ENCODE data around the gene NFATC2.

The NFATC2 gene

DNA sequence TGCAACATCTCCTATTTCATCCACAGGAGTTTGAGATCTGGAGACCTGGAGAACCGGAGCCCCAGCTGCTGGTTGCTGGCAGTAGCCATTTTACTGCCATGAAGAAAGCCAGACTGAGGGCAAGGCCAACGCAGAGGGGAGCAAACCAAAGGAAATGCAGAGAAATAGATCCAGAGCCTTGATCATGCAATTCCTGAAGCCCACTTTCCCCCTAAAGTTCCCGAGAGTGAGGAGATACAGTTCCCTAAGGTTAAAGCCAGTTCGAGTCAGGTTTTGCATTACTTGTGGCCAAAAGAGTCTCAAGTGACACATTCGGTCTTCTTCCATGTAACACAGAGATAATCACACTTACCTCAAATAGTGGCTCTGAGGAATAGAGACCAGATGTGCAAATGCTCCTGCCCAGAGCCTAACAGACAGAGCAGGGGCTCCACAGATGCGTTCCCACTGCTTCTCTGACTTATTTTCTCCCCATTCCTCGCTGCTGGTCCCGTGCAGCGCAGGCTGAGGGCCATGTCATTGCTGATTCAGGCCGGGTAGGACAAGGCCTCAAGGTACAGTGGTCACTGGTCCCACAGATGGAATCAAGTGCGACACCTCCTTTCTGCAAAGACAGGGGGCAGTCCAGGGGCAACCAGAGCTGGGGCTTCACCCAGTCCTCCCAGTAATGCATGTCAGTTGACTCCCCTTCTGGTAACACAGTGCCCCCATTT, 35.1 kb upstream of the NFATC2 start:
- H3K4me3 ChIP-seq (ENCODE audit: low read depth, low read length): no peak overlapping the region
- no peak for DNase-seq (ENCODE audit: low read depth)
- TF ChIP-seq, protein P1, sequence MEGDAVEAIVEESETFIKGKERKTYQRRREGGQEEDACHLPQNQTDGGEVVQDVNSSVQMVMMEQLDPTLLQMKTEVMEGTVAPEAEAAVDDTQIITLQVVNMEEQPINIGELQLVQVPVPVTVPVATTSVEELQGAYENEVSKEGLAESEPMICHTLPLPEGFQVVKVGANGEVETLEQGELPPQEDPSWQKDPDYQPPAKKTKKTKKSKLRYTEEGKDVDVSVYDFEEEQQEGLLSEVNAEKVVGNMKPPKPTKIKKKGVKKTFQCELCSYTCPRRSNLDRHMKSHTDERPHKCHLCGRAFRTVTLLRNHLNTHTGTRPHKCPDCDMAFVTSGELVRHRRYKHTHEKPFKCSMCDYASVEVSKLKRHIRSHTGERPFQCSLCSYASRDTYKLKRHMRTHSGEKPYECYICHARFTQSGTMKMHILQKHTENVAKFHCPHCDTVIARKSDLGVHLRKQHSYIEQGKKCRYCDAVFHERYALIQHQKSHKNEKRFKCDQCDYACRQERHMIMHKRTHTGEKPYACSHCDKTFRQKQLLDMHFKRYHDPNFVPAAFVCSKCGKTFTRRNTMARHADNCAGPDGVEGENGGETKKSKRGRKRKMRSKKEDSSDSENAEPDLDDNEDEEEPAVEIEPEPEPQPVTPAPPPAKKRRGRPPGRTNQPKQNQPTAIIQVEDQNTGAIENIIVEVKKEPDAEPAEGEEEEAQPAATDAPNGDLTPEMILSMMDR (IDR thresholded peaks at IDR 0.05; ENCODE audit: control insufficient read depth, extremely low read depth, insufficient read depth): no peak

DNA sequence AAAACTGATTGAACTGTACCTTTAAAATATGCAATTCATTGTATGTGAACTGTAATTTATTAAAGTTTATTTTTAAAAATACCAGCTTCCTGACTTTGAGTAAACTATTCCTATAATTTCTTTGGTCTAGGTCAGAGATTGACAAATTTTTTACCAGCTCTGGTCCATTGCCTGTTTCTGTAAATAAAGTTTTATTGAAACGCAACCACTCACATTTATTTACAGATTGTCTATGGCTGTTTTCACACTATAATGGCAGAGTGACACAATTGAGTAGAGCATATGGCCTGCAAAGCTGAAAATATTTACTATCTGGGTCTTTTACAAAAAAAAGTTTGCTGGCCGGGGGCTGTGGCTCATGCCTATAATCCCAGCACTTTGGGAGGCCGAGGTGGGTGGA, 33.0 kb upstream of the NFATC2 start:
- TF ChIP-seq, protein P1 (IDR thresholded peaks at IDR 0.05; ENCODE audit: control insufficient read depth, extremely low read depth, insufficient read depth): no peak
- H3K4me3 ChIP-seq (ENCODE audit: low read depth, low read length): no peak overlapping the region
- DNase-seq (ENCODE audit: low read depth): no peak

DNA sequence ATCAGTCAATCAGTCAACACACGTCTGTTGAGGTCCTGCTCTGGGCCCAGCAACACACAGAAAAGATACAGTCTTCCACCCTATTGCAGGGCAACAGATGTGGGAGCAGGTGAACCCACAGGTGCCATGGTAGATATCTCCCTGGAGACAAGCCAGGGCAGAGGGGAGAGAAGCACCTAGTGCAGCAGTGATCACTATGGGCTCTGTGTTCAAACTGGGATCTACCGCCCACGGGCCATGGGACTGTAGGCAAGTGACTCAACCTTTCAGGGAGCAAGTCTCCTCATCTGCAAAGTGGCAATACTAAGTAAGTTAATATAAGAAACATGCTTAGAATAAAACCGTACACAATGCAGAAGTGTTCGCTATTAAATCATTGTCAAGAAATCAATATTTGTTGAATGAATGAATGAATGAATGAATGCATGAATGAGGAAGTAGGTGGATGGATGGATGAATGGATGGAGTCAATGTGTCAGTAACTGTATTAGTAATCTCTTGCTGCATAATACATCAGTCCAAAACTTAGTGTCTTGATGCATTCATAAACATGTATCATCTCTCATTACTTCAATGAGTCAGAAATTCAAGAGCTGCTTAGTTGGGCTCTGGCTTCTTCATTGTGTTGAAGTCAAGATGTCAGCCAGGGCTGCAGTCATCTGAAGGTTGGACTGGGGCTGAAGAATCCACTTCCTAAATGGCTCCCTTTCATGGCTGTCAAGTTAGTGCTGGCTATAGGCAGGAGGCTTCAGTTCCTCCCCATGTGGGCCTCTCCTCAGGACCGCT, 31.9 kb upstream of the NFATC2 start:
- TF ChIP-seq, protein P1 (IDR thresholded peaks at IDR 0.05; ENCODE audit: control insufficient read depth, extremely low read depth, insufficient read depth): no peak
- no peak for DNase-seq (ENCODE audit: low read depth)
- H3K4me3 ChIP-seq (ENCODE audit: low read depth, low read length): no peak overlapping the region

DNA sequence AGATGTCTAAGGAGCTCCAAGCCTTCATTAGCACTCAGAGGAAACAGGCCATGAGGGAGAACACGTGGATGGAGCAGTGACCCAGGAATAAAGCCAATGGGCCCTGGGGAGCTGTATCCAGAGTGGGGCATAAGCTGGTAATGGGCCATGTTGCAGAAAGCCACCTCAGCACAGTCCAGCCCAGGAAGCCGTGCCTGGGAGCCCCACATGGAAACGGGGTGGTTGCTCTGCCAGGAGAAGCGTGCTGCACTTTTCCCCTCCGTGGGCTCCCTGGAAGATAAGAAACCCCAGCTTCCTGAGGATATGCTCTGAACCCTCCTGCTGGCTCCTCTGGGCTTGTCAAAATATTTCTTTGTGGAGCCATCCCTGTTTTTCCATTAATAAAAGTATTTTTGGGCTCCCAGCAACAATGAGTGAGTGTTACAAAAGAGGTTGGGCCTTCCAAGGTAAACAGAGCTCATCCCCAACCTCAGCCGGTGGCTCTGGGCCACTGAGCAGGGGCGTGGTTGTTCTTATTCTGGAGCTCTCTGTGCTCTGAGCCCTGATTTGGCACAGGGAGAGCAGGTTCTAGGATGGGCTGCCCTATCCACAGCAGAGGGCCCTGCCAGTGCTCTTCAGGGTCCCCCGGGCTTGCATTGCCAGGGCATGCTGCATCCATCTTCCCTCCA, 31.2 kb upstream of the NFATC2 start:
- TF ChIP-seq, protein P1 (IDR thresholded peaks at IDR 0.05; ENCODE audit: control insufficient read depth, extremely low read depth, insufficient read depth): no peak
- H3K4me3 ChIP-seq (ENCODE audit: low read depth, low read length): no peak overlapping the region
- DNase-seq (ENCODE audit: low read depth): no peak

DNA sequence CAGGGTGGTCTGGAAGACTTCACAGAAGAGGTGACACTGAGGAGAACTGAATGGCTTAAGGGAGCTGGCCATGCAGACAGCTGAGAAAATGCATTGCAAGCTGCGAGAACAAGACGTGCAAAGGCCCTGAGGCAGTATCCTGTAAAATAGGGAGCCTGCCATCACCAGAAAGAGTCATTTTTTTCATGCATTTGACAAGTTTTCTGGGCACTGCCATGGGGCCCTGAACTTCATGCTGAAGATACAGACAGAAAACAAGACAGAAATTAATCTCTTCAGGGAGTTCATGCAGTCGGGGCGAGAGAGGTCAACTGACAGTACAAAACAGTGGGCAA, 28.9 kb upstream of the NFATC2 start:
- DNase-seq (ENCODE audit: low read depth): no peak
- TF ChIP-seq, protein P1 (IDR thresholded peaks at IDR 0.05; ENCODE audit: control insufficient read depth, extremely low read depth, insufficient read depth): no peak

DNA sequence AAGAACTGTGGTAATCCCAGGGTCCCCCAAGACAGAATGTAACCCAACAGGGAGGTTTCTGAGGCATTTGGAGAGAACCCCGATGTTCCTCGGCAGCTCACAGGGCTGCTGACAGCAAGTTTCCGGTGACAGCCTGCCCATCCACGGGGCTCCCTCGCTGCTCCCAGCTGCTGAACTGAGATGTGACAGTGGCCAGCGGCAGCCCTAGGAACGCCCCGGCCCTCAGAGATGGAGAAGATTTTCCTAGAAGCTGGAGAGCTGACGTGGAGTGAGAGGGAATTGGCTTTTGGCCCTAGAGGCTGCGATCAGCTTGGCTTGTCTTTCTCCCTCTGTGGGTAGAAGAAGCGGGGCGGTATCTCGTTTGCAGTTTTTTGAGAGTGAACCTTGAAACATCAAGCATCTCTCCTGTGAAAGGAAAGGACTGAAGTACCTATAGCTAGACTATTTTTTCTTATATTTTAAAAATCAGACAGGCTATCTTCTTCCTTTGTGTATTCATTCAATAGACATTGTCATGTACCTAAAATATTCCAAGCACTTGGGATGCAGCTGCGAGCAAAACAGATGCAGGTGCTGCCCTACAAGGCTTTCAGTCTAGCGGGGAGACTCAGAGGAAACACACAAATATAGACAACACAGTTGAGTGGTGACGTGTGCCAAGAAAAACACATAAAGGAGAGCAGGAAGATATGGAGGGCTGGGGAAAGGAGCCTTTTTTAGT, 28.4 kb upstream of the NFATC2 start:
- no peak overlapping the region for H3K4me3 ChIP-seq (ENCODE audit: low read depth, low read length)
- TF ChIP-seq, protein P1 (IDR thresholded peaks at IDR 0.05; ENCODE audit: control insufficient read depth, extremely low read depth, insufficient read depth): no peak
- no peak for DNase-seq (ENCODE audit: low read depth)

More for the DNA sequence above, 28.9 kb upstream of the NFATC2 start:
- no peak overlapping the region for H3K4me3 ChIP-seq (ENCODE audit: low read depth, low read length)

Measured in LNCaP clone FGC (cell line).